Urothelium cell line (cell line): ENCODE data around the gene MIEF1.
A peak's percentile ranks its signal among the peaks of the same experiment; 100 is the strongest.

Source experiments
- DNase-seq: peaks from one replicate; pipeline ENCODE4 v3.0.0; 2011; ENCODE audit warnings: low spot score, mixed read lengths
- FAIRE-seq: peaks from 2 replicates; lab custom pipeline; 2011; peaks lifted over from hg19 to GRCh38; lab: Jason Lieb, UNC

MIEF1 gene

GRCh38 chr22:39502109-39502788 lies at the start of gene MIEF1:
TSS of gene MIEF1 (plus strand) at chr22:39502290. CDS start at chr22:39511295, 9,005 bp downstream.
- FAIRE-seq = peak; percentile 99
- peak; percentile 99 for DNase-seq

- FAIRE-seq (no peak), DNase-seq (no peak)
These were observed 49.4 kb upstream of the MIEF1 start for GRCh38 chr22:39452740-39453040.

DNA sequence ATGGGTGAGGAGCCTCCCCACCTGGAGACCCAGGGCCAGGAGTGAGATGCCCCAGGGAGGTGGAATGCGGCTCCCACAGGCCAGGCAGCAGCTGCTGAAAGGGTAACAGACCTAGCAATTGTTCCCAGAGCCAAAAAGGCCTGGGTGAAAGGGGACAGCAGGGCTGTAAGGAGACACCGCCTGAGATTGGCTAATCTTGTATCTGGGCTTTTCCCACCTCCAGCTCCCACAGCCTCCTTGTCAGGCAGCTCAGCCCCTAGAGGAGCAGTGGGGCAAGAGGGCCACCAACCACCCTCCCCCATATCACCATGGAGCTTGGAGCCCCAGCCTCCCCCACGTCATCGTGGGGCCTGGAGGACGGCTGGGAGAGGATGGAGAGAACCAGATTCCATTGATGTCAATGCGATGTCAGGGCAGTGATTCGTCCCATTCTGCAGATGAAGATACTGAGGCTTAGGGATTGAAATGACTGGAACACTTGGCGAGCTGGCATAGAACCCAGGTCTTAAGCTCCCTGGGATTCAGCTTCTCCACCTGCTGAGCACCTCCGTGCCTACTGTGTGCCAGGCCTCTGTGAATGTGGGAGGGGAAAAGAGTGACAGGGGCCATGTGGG lies 48.2 kb upstream of the MIEF1 start:
- FAIRE-seq (no peak), DNase-seq (no peak)

GRCh38 chr22:39454385-39454871 lies 47.7 kb upstream of the MIEF1 start:
- no peak for DNase-seq
- FAIRE-seq = peak; percentile 42

DNA sequence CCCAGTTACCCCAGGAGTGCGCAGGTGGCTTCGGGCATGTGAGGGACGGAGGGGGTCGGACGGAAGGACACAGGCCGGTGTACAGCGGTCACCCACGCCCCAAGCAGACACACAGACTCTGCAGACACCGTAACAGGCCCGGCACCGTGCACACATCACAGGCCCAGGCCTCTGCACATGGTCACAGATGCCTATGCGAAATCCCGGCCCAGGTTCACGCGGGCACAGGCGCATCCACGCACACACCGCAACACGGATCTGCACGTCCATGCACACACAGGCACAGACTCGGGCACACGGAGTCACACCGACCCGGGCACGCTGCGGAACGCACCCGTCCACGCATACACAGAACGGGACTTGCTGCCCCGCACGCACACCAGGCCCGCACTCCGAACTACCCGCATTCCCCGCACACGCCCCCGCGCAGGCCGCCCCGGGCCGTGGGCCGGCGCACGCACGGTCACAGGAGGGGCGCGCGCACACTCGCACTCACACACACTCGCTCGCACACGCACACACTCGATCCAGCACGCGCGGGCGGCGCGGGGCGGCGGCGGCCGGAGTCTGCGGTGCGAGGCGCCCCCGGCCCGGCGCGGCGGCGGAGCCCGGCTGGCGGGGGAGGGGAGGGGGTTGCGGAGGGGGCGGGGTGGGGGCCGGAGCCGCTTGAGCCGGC lies 45.4 kb upstream of the MIEF1 start, which contains the start of gene MGAT3:
TSS of gene MGAT3 (plus strand) at position 491 of the 676 bp plus-strand sequence. CDS start 30,336 bp downstream, outside the sequence.
- DNase-seq (no peak), FAIRE-seq (peak; percentile 35)

GRCh38 chr22:39457198-39457555 lies 44.9 kb upstream of the MIEF1 start:
- FAIRE-seq = no peak
- DNase-seq = peak; percentile 65

DNA sequence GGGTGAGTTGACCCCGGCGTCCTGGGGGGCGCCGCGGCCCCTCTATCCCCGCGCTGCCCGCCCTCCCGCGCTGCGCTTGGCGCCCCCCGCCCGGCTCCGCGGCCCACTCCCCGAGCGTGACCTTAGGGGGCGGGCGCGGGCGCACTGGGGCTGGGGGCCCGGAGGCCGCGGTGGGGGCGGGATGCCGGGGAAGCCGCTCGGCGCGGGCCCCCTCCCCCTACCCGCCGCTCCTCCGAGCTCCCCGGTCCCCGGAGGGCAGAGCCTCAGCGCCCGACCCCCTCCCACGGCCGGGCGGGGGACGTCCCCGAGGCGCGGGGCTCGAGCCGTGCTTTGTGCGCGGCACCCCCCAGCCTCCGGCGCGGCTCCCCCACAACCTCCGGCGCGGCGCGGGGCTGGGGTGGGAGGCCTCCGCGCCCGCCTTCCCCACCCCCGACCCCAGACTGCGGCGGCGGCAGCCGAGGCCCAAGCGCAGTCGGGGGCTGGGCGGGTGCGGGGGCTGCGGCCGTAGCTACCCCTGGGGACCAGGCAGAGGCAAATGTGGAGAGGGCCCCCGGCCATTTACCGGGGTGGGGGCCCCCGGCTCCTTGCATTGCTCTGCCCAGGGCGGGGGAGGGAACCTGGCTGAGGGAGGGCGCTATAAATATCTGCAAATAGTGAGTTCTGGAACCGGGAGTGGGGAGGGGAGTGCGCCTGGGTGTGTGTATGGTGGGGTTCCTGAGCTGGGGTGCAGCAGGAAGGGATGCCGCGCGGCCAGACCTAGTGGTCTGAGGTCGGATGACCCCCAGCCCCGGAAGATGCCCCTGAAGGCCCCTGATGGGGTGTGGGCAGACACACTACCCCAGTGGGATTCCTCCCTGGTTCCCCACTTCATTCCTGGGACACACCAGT lies 44.3 kb upstream of the MIEF1 start:
- no peak for FAIRE-seq
- peak; percentile 57 for DNase-seq

DNA sequence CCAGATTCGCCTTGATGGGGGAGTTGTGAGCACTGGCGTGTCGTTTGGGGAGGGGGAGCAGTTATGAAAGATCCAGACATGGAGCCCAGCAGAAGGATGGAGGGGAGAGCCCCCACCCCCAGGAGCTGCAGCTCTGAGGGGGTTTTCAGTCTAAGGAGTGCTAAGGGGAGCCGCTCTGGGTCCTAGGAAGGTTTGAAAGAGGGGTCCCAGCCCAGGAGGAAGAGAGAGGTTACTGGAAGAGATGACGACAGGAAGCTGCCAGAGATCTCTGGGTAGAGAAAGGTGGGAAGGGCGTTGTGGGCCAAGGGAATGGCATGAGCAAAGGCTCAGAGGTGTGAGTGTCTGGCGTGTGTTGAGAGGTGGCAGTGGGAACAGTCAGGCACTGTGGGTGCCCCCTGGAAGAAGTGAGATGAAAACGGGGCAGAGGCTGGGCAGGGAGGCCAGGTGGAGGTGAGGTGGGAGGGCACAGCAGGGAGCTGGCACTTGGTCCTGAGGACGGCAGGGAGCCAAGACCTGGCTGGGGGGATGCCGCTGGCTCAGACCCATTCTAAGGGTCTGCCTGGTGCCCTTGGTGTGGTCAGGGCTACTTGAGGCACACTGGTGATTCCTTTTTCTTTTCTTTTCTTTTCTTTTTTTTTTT lies 43.5 kb upstream of the MIEF1 start:
- FAIRE-seq (no peak), DNase-seq (no peak)

GRCh38 chr22:39459681-39460080 lies 42.4 kb upstream of the MIEF1 start:
- FAIRE-seq (no peak), DNase-seq (no peak)

DNA sequence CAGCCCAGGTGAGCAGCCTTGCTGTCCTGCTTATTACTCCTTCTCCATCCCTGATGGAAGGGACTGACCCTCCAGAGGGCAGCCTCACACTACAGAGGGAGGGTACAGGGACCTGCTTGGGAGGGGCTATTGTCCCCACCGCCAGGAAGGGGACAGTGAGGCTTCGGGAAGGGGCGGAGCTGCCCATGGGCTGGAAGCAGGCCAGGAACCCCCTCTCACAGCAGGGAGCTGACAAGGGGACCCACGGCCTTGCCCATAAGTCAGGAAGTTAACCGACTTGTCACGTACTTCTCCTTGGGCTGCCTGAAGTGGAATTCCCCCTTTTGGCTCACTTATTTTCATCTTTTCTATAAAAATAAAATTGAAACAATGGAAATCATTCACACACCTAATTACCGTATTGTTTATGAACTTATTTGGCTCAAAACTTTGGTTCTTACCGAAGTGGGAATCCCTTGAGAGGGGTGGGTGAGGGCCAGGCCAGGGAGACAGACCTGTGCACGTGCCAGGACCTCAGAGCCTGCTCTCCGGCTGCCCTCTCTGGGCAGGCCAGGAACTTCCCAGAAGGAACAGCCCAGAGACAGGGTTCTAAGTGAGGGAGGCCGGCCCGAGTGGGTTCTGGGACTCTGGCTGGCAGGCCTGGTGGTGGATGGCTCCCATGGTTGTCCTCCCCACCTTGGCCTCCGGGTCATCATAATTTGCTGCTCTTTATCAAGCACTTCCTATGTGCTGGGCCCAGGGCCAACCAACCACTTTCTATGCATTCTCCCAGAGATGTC lies 39.5 kb upstream of the MIEF1 start:
- DNase-seq (no peak), FAIRE-seq (no peak)

GRCh38 chr22:39463277-39463676 lies 38.8 kb upstream of the MIEF1 start:
- DNase-seq = no peak
- no peak for FAIRE-seq

DNA sequence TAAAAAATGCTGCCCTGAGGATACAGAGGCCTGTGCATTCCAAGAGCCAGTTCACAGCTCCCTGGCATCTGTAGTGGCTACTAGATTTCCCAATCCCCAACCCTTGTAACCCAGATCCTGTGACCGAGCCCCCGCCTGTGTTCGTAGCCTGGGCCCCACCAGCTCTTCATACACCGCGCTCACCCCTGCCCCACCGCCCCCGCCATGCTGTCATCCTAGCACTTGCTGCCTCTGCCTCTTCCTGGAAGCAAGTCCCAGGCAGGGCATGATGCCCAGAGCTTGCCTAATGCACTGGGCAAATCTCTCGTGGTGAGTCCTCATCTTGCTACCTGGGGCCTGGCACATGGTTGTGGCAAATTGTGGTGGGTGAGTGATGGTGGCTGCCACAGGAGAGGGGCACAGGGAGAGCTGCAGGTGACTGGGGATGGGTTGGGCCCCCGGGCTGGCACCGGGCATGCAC lies 38.1 kb upstream of the MIEF1 start:
- DNase-seq (no peak), FAIRE-seq (no peak)

DNA sequence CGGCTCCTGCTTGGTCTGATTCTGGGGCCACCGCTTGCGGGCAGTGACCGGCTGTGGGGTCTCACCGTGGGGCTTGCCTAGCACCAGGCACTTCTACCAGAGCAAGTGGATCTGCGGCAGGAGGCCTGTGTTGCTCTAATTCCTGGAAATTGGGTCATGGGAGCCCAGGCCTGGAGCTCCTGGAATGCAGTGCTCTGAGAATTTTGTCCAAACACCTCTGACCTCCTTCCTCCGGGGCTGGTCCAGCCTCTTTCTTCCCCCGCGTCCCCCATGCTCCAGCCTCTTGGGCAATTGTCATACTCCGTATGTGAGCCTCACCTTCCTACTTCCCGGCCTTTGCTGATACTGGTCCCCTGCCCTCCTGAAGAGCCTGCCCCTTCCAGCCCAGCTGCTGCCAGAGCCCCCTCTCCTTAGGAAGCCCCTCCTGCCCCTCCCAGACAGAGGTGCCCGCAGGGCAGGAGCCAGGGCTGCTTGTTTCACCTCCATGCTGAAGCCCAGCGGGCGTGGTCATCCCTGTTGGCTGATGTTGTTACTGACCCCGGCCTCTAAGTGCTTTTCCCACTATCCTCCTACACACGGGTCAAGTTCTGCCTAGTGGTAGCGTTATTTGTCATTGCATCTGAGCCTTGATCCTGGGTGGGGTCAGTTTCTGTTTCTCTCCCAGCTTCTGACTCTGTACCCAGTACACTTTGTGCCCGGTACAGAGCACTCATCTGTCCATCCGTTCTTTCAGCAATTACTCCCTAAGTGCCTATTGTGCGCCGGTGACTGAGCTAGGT lies 35.7 kb upstream of the MIEF1 start:
- FAIRE-seq = no peak

GRCh38 chr22:39467390-39467895 lies 34.6 kb upstream of the MIEF1 start:
- FAIRE-seq (no peak), DNase-seq (no peak)

More for the DNA sequence above, 35.7 kb upstream of the MIEF1 start:
- no peak for DNase-seq

GRCh38 chr22:39468487-39469325 lies 33.4 kb upstream of the MIEF1 start:
- DNase-seq = no peak
- FAIRE-seq = no peak

GRCh38 chr22:39469326-39469680 lies 32.8 kb upstream of the MIEF1 start:
- FAIRE-seq (no peak), DNase-seq (no peak)

GRCh38 chr22:39469681-39470450 lies 32.2 kb upstream of the MIEF1 start:
- FAIRE-seq (no peak), DNase-seq (no peak)
